Renal cortical epithelial cell (primary cell): ENCODE data around the gene TREX2. TPM values are rescaled to one million over a fixed set of nuclear protein-coding genes. Genes with fewer than 3 reads are reported as not detected.

Source experiments
- DNase-seq: peaks from one replicate; pipeline ENCODE4 v3.0.0-alpha.2; 2011; ENCODE audit warnings: low read depth
- total RNA-seq: library from RNA; depleted of rRNA; stranded (reverse); fragments of >200 nt; gene quantifications from 2 replicates; pipeline ENCODE4 v1.2.3, GENCODE V29; 2014

TREX2 gene
- total RNA-seq, 1 donor from 2014 or later, result 0.50 TPM

GRCh38 chrX:153435845-153436244 is 10.0 kb downstream of the TREX2 start:
- no peak for DNase-seq

- DNase-seq, result peak; percentile 70
These were observed 11.1 kb downstream of the TREX2 start for GRCh38 chrX:153434801-153435200.

- no peak for DNase-seq
These were observed 12.0 kb downstream of the TREX2 start for GRCh38 chrX:153433781-153434285.

- no peak for DNase-seq
These were observed 12.6 kb downstream of the TREX2 start for GRCh38 chrX:153433161-153433680.

GRCh38 chrX:153430796-153431195 is 15.1 kb downstream of the TREX2 start:
- DNase-seq, result no peak

- DNase-seq, result no peak
These were observed 19.7 kb downstream of the TREX2 start for GRCh38 chrX:153426204-153426603.

GRCh38 chrX:153423652-153424051 is 22.2 kb downstream of the TREX2 start:
- no peak for DNase-seq

GRCh38 chrX:153421856-153422255 is 24.0 kb downstream of the TREX2 start:
- no peak for DNase-seq

GRCh38 chrX:153420851-153421599 is 24.8 kb downstream of the TREX2 start:
- no peak for DNase-seq

GRCh38 chrX:153417637-153418036 is 28.2 kb downstream of the TREX2 start:
- DNase-seq, result no peak

- DNase-seq, result no peak
These were observed 28.9 kb downstream of the TREX2 start for GRCh38 chrX:153416781-153417450.

- DNase-seq, result no peak
These were observed 30.9 kb downstream of the TREX2 start for GRCh38 chrX:153414856-153415510.

GRCh38 chrX:153413731-153414130 is 32.1 kb downstream of the TREX2 start:
- DNase-seq, result no peak

GRCh38 chrX:153412746-153413720 is 32.8 kb downstream of the TREX2 start:
- peak; percentile 7 for DNase-seq

- DNase-seq, result peak; percentile 74
These were observed 33.8 kb downstream of the TREX2 start for GRCh38 chrX:153411988-153412574.

GRCh38 chrX:153411255-153411987 is 34.4 kb downstream of the TREX2 start, which contains the start of gene ZFP92:
Gene ZFP92, plus strand, starts transcription at chrX:153411472. Its CDS starts 6,851 bp downstream, at chrX:153418323.
- no peak for DNase-seq

GRCh38 chrX:153410888-153411254 is 35.0 kb downstream of the TREX2 start:
- DNase-seq, result no peak

GRCh38 chrX:153410373-153410772 is 35.5 kb downstream of the TREX2 start:
- DNase-seq, result no peak

GRCh38 chrX:153409414-153410101 is 36.3 kb downstream of the TREX2 start:
- no peak for DNase-seq
